ENCODE data around the gene OPTC.
"Not testable (repeated sequence)": the region's sequence is repeated elsewhere in the genome, so short reads cannot be mapped to it uniquely, and the experiment has no call there.

OPTC gene, protein sequence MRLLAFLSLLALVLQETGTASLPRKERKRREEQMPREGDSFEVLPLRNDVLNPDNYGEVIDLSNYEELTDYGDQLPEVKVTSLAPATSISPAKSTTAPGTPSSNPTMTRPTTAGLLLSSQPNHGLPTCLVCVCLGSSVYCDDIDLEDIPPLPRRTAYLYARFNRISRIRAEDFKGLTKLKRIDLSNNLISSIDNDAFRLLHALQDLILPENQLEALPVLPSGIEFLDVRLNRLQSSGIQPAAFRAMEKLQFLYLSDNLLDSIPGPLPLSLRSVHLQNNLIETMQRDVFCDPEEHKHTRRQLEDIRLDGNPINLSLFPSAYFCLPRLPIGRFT

DNA sequence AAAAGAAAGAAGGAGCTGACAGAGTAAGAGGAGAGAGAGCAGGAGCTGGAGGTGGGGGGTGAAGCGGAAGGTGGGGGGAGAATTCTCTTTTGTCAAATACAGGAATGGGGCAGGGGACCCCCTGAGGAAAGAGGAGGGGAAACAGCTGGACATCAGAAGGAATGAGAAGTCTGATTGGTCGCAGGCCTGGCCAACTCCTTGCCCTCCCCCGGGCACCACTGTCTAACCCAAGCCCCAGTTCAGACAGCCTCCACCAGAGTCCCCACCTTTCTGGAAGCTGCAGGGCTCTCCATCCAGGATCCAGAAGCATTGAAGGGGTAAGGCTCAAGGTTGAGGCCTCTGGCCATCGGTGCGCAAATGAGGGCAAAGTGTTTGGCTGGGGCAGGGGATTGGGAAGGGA is at the start of gene OPTC:
OPTC (plus strand) TSS at position 253 of the 400 bp plus-strand sequence. CDS start 1,853 bp downstream, outside the sequence.
- no peak for DNase-seq (ENCODE audit: low spot score)

DNA sequence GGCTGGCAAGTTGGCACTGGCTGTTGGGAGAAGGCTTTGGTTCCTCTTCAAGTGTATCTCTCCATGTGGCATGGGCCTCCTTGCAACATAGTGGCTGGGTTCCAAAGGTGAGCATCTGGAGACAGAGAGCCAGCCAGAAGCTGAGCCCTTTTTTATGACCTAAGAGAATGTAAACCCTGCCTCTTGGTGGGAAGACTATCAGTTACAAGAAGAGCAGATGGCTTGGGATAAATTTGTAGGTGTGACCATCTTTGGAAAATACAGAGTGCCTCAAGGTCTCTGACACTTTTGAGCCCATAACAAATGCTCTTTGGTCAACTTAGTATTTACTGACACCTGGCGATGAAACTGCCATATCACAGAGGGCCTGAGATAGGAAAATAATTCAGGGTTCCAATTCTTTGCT is 49.8 kb upstream of the OPTC start:
- no peak for DNase-seq (ENCODE audit: low spot score)

DNA sequence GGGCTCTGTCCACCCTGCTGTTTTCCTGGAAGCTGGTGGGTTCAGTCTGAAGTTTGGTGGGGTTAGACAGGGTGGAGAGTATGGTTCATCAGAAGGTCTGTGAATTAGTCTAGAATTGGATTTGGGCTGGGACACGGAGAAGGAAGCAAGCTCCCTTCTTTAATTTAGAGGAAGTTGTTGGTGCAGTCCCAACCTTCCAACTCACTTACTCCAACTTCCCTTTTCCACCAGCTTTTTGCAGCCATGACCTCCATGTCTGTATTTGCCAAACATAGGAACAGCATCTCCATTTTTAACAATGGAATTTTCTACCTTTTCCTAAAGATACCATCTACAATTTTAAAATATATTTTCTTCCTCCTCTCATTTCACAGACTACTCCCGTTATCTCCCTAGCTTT is 46.8 kb upstream of the OPTC start:
- no peak for DNase-seq (ENCODE audit: low spot score)

DNA sequence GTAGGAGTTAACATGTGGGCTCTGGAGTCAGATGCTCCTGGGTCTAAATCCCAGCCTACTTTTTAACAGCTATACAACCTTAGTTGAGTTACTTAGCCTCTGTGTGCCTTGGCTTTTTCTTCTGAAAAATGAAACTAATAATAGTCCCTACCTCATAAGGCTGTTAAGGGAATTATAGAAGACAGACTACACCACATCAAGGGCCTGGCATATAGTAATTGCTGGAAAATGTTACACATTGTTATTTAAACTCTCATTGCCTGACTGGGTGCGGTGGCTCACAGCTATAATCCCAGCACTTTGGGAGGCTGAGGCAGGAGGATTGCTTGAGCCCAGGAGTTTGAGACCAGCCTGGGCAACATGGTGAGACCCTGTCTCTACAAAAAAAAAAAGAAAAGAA is 46.4 kb upstream of the OPTC start:
- DNase-seq (ENCODE audit: low spot score) = not testable (repeated sequence)

DNA sequence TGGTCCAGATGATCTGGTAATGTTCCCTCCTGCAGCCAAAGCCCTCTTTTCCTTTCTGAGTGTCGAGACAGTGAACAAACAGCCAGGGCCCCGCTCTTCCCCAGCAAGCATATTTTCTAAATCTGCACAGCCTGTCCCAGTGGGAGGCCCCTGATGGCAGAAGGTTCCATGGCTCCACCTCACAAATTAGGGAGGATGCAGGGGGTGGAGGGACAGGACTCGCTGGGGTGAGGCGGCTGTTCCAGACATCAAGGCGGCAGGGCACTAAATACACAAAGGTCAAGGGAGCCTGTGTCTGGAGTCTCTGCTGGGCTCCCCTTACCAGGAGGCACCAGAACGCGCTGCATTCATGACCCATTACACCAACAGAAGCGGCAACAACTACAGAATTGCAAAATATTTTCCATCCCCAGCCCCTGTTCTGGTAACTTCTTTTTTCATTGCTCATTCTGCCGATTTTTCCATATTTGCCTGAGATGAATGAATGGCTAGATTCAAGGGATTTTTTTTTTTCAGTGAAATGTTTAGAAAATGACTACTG is 45.4 kb upstream of the OPTC start:
- peak; percentile 35 for DNase-seq (ENCODE audit: low spot score)

DNA sequence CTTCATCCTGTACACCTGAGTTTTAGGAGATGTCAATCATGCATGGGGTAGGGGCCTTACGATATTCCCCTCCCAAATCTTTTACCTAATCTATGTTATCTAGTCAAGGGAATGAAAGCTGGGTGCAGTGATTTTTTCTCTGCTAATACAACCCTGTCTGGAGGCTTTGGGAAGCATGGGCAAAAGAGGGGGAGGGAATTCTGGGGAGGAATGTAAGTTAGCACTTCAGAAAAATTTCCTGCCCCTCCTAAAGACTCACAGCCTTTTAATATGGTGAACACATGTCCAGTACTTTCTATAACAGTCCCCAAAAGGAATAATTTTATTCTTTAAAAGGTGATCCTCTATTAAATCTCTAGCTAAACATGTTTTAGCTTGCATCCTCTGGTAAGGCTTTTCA is 44.0 kb upstream of the OPTC start:
- DNase-seq (ENCODE audit: low spot score) = no peak

DNA sequence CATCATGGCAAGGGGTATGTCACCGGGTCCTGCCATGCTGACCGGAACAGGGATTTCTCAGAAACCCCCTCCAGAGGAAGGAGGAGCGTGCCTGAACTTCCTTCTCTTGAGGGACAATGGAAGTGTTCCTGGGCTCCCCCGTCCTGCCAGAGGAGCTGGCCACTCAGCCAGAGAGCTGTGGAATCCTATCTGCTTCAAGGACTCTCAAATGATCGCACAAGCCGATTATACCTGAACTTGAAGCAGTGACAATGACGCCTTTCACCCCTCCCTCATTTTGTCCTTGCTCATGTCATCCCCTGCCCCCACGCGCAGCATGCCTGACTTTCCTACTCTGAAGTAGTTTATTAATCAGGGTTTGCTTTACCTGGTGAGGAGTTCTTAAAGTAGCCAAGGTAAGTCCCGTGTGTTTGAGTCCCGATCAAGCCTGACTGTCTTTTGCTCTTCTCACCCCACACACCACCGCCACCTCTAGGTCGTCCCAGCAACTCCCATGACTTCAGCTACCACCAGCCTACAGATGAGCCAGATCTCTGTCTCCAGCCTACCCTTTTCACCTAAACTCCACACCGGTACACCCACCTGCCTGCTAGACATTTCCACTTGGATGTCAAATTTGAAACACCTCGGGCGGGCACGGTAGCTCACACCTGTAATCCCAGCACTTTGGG is 43.3 kb upstream of the OPTC start:
- no peak for DNase-seq (ENCODE audit: low spot score)

DNA sequence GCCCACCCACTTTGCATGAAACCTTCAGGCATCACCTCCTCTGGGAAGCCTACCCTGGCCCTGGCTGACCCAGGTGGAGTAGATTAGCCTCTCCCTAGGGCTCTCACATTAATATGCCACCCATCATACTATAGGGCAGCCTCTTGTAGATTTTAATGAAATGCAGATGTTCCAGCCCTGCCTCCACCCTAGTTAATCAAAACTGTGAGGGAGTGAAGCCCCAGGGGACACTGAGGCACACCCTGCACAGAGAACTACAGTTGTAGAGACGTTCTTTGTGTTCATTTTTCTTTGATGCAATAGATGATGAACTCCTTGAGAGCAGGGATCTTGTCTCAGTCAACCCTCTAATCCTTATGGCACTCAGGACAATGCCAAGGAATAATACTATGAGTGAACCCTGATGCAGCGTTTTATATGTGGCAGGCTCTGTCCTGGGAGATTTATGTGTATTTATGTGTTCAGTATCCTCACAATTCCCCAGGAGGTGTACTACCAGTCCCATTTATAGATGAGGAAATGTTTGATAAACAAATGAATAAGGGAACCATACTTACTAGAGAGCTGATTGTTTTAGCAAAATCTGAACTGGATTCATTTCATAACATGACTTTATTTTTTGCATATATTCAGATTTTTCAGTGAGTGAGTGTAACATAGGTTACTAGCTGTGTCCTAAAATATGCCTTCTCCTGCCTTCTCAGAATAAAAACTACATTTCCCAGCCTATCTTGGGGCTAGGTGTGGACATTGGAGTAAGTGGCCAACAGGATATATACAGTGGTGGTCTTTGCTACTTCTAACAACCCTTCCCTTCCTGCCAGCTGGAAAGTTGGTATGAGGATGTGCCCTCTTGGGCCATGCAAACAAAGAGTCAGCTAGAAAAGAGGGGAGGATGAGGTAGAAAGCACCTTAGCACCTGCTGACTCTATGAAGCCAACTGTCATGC is 41.8 kb upstream of the OPTC start:
- DNase-seq (ENCODE audit: low spot score) = no peak

DNA sequence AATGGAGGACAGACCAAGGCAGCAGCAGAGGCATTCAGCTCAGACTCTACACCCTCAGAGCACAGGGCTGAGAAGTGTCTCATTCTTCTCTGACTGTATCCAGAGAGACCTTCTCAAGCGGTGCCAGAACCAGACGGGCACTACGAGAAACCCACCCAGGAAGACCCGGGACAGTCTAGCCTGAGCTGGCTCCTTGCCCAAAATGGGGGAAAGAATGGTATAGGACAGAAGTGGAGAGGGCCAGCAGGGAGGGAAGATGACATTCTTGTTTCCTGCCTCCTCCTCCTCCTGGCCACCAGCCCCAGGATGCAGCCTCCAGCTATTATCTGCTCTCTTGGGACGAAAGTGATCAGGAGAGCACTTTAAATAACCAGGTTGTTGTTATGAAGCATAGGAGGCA is 40.9 kb upstream of the OPTC start:
- DNase-seq (ENCODE audit: low spot score) = no peak

DNA sequence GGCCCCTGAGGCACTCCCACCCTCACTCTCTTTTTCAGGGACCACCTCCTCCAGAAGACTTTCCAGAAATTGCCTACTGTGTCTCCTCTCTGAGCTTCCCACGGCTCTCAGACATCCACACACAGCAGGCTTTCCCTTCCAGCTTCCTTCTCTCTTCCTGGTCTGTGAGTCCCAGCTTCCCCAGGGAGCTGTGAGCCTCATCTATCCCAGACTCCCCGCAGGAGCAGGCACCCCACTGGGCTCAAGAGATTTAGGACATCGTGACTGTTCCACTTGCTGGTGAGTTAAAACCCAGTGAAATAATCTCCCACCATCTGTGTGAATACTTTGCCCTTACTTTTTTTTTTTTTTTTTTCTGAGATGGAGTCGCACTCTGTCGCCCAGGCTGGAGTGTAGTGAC is 40.3 kb upstream of the OPTC start:
- no peak for DNase-seq (ENCODE audit: low spot score)

DNA sequence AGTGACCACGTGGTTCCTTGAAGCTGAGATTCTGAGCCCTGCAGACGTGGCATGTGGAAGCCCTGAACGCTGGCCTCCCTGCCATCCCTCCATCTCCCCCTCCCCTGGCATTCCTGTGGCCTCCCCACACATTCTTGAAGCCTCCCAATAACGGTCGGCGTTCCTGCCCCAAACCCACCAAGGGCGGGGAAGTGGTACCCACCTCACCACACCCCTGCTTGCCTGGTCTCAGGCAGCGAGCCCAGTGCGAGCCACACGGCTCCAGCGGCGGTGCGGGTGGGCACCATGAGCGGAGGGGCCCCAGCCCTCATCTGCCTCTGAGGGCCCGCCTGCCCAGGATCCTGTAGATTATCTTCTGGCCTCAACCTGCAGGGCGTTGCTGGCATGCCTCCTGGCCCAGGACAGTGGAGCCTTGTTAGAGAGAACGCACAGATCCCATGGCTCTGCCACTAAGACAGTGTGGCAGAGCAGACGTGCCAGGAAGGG is 38.9 kb upstream of the OPTC start:
- DNase-seq (ENCODE audit: low spot score) = no peak

DNA sequence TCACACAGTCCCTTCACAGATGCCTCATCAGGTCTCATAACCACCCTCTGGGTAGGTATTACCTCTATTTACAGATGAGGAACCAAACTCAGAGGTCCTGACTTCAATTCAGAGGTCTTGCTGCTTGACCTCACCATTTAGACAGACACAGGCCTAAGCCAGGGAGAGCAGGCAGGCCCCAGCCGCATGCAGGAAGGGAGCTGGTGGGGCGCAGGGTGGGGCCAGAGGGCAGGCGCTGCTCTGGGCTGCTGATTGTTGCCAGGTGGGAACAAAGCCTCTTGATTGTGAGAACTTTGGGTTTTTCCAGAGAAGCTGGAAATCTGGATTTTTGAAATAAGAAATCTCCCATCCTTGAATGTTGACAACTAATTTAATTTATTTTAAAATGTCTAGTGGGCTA is 38.2 kb upstream of the OPTC start:
- DNase-seq (ENCODE audit: low spot score) = no peak

DNA sequence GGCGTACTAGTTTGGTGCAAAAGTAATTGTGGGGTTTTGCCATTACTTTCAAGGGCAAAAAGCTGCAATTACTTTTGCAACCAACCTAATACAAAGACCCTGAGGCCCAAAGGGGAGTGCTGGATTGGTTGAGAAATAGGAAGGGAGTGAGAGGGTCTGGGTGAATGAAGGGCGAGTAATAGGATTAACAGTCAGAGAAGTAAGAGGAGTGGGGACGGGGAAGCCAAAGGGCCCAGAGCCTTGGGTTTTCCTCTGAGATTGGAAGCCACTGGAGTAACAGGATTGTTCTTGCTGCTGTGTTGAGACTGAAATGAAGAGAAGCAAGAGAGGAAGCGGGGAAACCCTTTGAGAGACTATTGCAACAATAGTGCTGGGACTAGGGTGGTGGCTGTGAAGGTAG is 37.4 kb upstream of the OPTC start:
- no peak for DNase-seq (ENCODE audit: low spot score)

DNA sequence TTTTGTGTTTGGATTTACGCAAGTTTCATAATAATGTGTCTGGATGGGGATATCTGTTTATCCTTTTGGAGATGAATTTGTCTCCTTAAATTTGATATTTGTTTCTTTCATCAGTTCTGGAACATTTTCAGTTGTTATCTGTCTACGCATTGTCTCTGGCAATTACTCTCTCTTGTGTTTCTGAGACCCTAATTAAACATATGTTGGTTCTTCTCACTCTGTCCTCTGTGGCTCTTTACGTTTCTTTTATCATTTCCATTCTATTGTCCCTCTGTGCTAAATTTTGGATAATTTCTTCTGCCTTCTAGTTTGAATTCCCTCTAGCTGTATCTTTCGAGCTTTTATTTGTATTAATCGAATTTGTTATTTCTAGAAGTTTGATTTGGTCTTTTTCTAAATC is 35.9 kb upstream of the OPTC start:
- DNase-seq (ENCODE audit: low spot score) = no peak

DNA sequence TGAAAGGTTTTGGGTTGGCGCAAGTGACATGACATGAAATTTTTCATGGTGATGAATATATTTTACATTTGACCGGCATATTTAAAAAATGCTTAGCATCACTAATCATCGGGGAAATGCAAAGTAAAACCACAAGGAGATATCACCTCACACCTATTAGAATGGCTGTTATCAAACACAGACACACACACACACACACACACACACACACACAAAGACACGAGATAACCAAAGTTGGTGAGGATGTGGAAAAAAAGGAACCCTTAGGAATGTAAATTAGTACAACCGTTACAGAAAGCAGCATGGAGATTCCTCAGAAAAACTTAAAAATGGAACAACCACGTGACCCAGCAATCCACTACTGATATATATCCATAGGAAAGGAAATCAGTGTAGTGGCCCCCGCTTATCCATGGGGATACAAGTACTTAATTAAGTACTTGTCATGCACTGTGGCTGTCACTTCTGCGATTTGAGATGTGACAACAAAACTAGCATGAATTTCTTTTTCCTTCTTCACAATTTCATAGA is 34.2 kb upstream of the OPTC start:
- DNase-seq (ENCODE audit: low spot score) = no peak

DNA sequence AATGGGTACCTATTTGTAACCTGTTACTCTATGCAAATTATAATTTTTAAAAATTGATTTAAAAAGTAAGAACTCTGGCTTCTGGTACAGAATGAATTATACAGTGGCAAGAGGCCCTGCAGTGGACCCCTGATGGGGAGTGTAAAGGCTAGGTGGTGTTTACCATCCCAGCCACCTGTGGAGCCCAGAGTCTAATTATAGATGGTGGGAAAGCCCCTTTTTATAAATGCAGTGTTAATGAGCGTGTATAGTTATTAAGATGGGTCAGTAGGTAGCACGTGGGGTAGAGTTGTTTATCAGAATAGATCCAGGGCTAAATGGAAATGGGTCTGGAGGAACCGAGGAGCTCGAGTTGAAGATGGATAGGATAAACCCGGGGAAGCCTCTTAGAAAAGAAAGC is 32.2 kb upstream of the OPTC start:
- DNase-seq (ENCODE audit: low spot score) = no peak

DNA sequence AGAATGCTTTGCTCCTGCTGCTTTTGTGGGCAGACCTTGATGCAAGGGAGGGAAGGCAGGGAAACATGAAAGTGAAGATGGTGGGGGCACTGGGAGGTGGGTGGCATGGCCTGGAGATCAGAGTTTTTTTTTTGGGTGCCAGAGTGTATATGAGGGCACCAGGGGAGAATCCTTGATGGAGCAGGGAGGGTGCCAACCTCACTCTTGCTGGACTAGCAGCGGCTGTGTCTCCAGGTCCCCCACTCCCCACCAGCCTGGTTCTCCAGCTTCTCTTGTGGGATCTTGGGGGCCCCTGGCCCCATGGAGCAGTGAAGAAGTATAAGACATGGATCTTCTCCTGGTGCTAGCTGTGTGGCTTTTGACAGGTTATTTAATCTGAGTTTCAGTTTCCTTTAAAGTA is 31.8 kb upstream of the OPTC start:
- no peak for DNase-seq (ENCODE audit: low spot score)

DNA sequence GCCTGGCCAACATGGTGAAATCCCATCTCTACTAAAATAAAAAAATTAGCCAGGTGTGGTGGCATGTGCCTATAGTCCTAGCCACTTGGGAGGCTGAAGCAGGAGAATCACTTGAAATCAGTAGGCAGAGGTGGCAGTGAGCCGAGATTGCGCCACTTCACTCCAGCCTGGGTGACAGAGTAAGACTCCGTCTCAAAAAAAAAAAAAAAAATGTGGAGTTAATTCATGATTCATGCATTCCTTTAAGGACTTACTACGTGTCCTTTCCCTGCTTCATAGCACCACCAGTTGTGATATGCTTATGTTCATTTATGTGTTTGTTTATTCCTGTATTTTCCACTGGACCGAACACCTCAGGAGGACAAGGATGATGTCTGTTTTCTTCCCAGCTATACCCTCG is 31.1 kb upstream of the OPTC start:
- DNase-seq (ENCODE audit: low spot score) = no peak

DNA sequence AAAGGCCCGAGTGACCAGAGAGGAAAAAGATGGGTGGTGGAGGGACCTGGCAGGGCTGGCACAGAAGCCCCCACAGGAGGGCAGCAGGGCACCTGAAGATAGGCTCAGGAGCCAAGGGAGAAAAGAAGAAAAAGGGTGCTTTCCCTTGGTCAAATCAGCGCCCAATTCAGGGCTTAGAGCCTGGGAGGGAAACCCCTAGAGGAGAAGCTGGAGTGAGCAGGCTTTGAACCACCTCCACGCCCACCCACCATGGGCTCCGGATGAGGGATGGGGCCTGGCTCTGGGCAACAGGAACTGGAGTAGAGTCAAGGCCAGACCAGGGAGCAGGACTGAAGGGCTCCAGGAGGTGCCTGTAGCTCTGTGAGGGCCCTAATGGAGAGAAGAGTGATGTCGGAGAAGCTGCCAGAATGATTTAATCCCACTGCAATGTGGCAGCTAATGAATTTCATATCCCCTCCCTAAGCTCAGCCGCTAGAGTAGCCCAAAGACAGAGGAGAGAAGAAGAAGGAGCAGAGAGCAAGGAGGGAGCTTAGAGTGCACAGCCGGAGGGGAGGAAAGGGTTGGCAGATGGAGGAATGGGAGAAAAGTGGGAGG is 30.4 kb upstream of the OPTC start:
- DNase-seq (ENCODE audit: low spot score) = no peak

DNA sequence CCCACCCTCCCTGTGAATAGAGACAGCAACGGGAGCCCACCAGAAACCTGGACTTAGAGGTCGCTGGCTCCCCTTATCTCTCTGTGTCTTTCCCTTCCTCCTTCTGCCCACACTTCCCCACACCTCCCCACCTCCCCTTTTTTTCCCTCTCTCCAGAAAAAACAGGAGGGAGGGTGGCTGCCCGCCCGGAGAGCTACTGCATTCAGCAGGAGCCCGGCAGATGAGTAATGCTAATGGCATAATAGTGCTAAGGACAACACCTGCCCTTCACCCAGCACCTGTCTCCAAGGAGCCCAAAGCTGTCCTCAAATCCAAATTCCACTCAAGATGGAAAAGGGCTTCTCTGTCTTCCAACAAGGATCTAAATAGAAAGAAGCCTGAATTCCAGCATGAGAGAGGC is 29.7 kb upstream of the OPTC start:
- no peak for DNase-seq (ENCODE audit: low spot score)

DNA sequence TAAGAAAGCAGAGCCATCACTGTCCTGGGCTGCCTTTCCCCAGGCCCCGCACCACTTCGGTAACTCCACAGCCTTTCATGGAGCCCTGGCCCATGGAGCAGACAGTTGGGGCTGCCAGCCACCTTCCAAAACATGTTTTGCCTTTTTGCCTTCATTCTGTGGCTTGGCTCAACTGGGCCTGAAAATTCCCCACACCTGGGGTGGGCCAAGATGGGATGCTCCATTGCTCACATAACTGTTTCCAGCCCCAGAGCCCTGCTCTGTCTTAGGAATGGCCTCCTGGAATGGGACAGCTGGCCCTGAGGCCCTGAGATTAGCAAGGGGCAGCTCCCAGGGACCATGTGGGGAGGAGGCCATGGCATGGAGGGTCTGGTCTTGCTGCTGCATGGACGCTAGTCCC is 29.2 kb upstream of the OPTC start:
- no peak for DNase-seq (ENCODE audit: low spot score)

All from Ammon's horn (tissue), 1 donor.